Adipose tissue (tissue), 3 donors: ENCODE measurements around the gene OPN3. TPM values are rescaled to one million over a fixed set of nuclear protein-coding genes. Genes with fewer than 3 reads are reported as not detected.
"Not testable (repeated sequence)": the region's sequence is repeated elsewhere in the genome, so short reads cannot be mapped to it uniquely, and the experiment has no call there.

Source experiments
- H3K27ac ChIP-seq: one replicate; pipeline ENCODE4 v1.5.1; 2013; ENCODE audit warnings: low read depth, low read length
- WGBS, 3 donors: extraction: QIAGEN DNeasy Blood & Tissue Kit; methylation state at CpG; one replicate each; pipeline ENCODE4 v1.1.7; 2013; 5-methylcytosine and 5-hydroxymethylcytosine counted together
- polyA plus RNA-seq, 3 donors: library from polyadenylated mRNA; stranded (reverse); fragments of 200-250 nt; gene quantifications; one replicate each; pipeline ENCODE4 v1.2.3, GENCODE V29; 2013
- donor health status: healthy with polysubstance abuse.
- donor health status: Bipolar disorder and iron deficiency.
- donor health status: healthy.

OPN3 gene
- 1 to 10 TPM; 4.8 to 9.1 (median 5.1) TPM for polyA plus RNA-seq

- no peak within 1 kb of the TSS for H3K27ac ChIP-seq
- 5% methylated on average over 45 to 80 of the region's 81 CpGs for WGBS, 3 donors
These were observed at the start of gene OPN3, which contains the start of gene CHML for GRCh38 chr1:241640149-241640866. Gene OPN3 (minus strand): TSS chr1:241640369. CDS start chr1:241640254, 115 bp downstream. Gene CHML (minus strand): TSS chr1:241640369. CDS start chr1:241635766, 4,603 bp downstream.

GRCh38 chr1:241688940-241689368 is 48.8 kb upstream of the OPN3 start:
- H3K27ac ChIP-seq = no peak overlapping the region
- 32 to 34% (median 32%) methylated on average over 2 of the region's 2 CpGs for WGBS, 3 donors

- H3K27ac ChIP-seq = no peak overlapping the region
- 87 to 89% (median 88%) methylated on average over 1 of the region's 1 CpG for WGBS, 3 donors
These were observed 43.9 kb upstream of the OPN3 start for GRCh38 chr1:241684108-241684507.

- 77 to 96% (median 90%) methylated on average over 2 of the region's 2 CpGs for WGBS, 3 donors
- no peak overlapping the region for H3K27ac ChIP-seq
These were observed 42.8 kb upstream of the OPN3 start for GRCh38 chr1:241682921-241683320.

- 56 to 58% (median 56%) methylated on average over 4 of the region's 4 CpGs for WGBS, 3 donors
- H3K27ac ChIP-seq = not testable (repeated sequence)
These were observed 41.8 kb upstream of the OPN3 start for GRCh38 chr1:241681861-241682448.

- WGBS, 3 donors = 58 to 80% (median 67%) methylated on average over 3 of the region's 3 CpGs
These were observed 39.8 kb upstream of the OPN3 start for GRCh38 chr1:241679961-241680360.

GRCh38 chr1:241679404-241679803 is 39.2 kb upstream of the OPN3 start:
- H3K27ac ChIP-seq = no peak overlapping the region
- WGBS, 3 donors = 85 to 87% (median 86%) methylated on average over 4 of the region's 4 CpGs

More at GRCh38 chr1:241679961-241680360, 39.8 kb upstream of the OPN3 start:
- no peak overlapping the region for H3K27ac ChIP-seq

- H3K27ac ChIP-seq = no peak overlapping the region
- 61 to 87% (median 66%) methylated on average over 2 of the region's 2 CpGs for WGBS, 3 donors
These were observed 38.4 kb upstream of the OPN3 start for GRCh38 chr1:241678536-241678935.

GRCh38 chr1:241677201-241677600 is 37.0 kb upstream of the OPN3 start:
- H3K27ac ChIP-seq = no peak overlapping the region
- 55 to 76% (median 60%) methylated on average over 5 of the region's 5 CpGs for WGBS, 3 donors

GRCh38 chr1:241675983-241676382 is 35.8 kb upstream of the OPN3 start:
- 54 to 69% (median 67%) methylated on average over 4 of the region's 4 CpGs for WGBS, 3 donors
- H3K27ac ChIP-seq = no peak overlapping the region

GRCh38 chr1:241674805-241675384 is 34.7 kb upstream of the OPN3 start:
- H3K27ac ChIP-seq = no peak overlapping the region
- 95 to 99% (median 97%) methylated on average over 1 of the region's 1 CpG for WGBS, 3 donors

- WGBS, 3 donors = 57 to 97% (median 91%) methylated on average over 1 of the region's 1 CpG
- H3K27ac ChIP-seq = no peak overlapping the region
These were observed 32.1 kb upstream of the OPN3 start for GRCh38 chr1:241672301-241672700.

GRCh38 chr1:241666419-241666818 is 26.2 kb upstream of the OPN3 start:
- H3K27ac ChIP-seq = no peak overlapping the region
- WGBS, 3 donors = 86 to 88% (median 86%) methylated on average over 3 of the region's 3 CpGs

- WGBS, 3 donors = 82 to 86% (median 85%) methylated on average over 5 of the region's 5 CpGs
- H3K27ac ChIP-seq = no peak overlapping the region
These were observed 20.3 kb upstream of the OPN3 start for GRCh38 chr1:241660424-241660972.

- H3K27ac ChIP-seq = not testable (repeated sequence)
- 91 to 94% (median 92%) methylated on average over 2 of the region's 2 CpGs for WGBS, 3 donors
These were observed 18.8 kb upstream of the OPN3 start for GRCh38 chr1:241659016-241659415.

- no peak overlapping the region for H3K27ac ChIP-seq
- WGBS, 3 donors = 87 to 96% (median 93%) methylated on average over 3 of the region's 3 CpGs
These were observed 18.1 kb upstream of the OPN3 start for GRCh38 chr1:241658081-241658793.

- H3K27ac ChIP-seq = no peak overlapping the region
- whole genome bisulfite sequencing, 3 donors = 75 to 89% (median 86%) methylated on average over 1 of the region's 1 CpG
These were observed 14.5 kb upstream of the OPN3 start for GRCh38 chr1:241654641-241655040.

- 47 to 88% (median 48%) methylated on average over 1 of the region's 1 CpG for WGBS, 3 donors
- H3K27ac ChIP-seq = no peak overlapping the region
These were observed 13.8 kb upstream of the OPN3 start for GRCh38 chr1:241654019-241654418.

GRCh38 chr1:241652012-241652411 is 11.8 kb upstream of the OPN3 start, which contains the start of gene WDR64:
Gene WDR64 (plus strand): TSS chr1:241652281. CDS start chr1:241652485, 204 bp downstream.
- WGBS, 3 donors = 79 to 90% (median 83%) methylated on average over 4 of the region's 4 CpGs

More at GRCh38 chr1:241652012-241652411, 11.8 kb upstream of the OPN3 start, which contains the start of gene WDR64:
- no peak within 1 kb of the TSS for H3K27ac ChIP-seq
